Measurements from ENCODE around the gene PAPPA. TPM values are rescaled to one million over a fixed set of nuclear protein-coding genes. Genes with fewer than 3 reads are reported as not detected.

PAPPA gene
- total RNA-seq, 2 experiments from 2014 or later: not detected

DNA sequence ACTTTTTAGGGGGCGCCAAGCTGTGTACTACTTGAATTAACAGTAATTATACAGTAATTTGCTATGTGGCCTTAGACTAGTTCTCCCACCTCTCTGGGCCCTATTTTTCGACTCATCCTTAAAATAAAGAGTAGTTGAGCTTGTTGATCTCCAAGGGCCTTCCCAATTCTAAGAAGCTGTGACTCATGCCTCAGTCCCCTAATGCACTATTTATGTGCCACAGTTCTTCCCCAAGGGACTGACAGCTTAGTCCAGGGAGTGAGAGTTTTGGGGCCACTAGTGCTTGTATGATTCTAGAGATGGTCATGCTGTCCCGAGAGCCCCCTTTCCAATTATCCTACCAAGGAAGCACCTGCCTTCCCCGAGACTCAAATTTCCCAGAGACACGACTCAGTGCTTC lies 149.7 kb downstream of the PAPPA start:
- intact Hi-C loops (cut with micrococcal nuclease; ENCODE audit: unreplicated experiment): no loop called here
- no peaks in the 10 kb centered on the region for H3K4me1 ChIP-seq (ENCODE audit: insufficient read depth, low read length, poor library complexity, severe bottlenecking)
- POLR2A ChIA-PET: no interaction called here
- H3K9me3 ChIP-seq (ENCODE audit: low read length): no peaks in the 10 kb centered on the region
- H2AFZ ChIP-seq (ENCODE audit: low read length): no peak overlapping the region
- no peak overlapping the region for H3K4me2 ChIP-seq (ENCODE audit: low read length)
- H3K27ac ChIP-seq (ENCODE audit: low read depth, low read length, poor library complexity, severe bottlenecking): no peak overlapping the region
- H3K9me2 ChIP-seq (ENCODE audit: insufficient read depth, low read length): no peaks in the 10 kb centered on the region
- no peak for DNase-seq (ENCODE audit: low spot score)
- H3K36me3 ChIP-seq (ENCODE audit: insufficient read depth, low read length): no peaks in the 10 kb centered on the region
- no peak for TF ChIP-seq EZH2phosphoT487 (IDR thresholded peaks at IDR 0.05; ENCODE audit: borderline replicate concordance, low read depth, low read length)
- TF ChIP-seq, protein P1, sequence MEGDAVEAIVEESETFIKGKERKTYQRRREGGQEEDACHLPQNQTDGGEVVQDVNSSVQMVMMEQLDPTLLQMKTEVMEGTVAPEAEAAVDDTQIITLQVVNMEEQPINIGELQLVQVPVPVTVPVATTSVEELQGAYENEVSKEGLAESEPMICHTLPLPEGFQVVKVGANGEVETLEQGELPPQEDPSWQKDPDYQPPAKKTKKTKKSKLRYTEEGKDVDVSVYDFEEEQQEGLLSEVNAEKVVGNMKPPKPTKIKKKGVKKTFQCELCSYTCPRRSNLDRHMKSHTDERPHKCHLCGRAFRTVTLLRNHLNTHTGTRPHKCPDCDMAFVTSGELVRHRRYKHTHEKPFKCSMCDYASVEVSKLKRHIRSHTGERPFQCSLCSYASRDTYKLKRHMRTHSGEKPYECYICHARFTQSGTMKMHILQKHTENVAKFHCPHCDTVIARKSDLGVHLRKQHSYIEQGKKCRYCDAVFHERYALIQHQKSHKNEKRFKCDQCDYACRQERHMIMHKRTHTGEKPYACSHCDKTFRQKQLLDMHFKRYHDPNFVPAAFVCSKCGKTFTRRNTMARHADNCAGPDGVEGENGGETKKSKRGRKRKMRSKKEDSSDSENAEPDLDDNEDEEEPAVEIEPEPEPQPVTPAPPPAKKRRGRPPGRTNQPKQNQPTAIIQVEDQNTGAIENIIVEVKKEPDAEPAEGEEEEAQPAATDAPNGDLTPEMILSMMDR (conservative IDR thresholded peaks at IDR 0.05; ENCODE audit: low read length): no peak
- no peaks in the 10 kb centered on the region for H4K20me1 ChIP-seq (ENCODE audit: insufficient read depth, low read length)
- no TSS peak for BruUV-seq (replicated peaks)
- H3K79me2 ChIP-seq (ENCODE audit: insufficient read depth, low read depth, low read length): no peaks in the 10 kb centered on the region
- H3K4me3 ChIP-seq (ENCODE audit: low read depth, low read length, poor library complexity, severe bottlenecking): no peak overlapping the region
- CTCF ChIA-PET (ENCODE audit: unreplicated experiment): no interaction called here

GRCh38 chr9:116303886-116304538 lies 150.4 kb downstream of the PAPPA start:
- H3K4me2 ChIP-seq (ENCODE audit: low read length): no peak overlapping the region
- H3K9me3 ChIP-seq (ENCODE audit: low read length): no peaks in the 10 kb centered on the region
- H3K4me1 ChIP-seq (ENCODE audit: insufficient read depth, low read length, poor library complexity, severe bottlenecking): no peaks in the 10 kb centered on the region
- TF ChIP-seq, protein P1 (conservative IDR thresholded peaks at IDR 0.05; ENCODE audit: low read length): no peak
- no peak for TF ChIP-seq EZH2phosphoT487 (IDR thresholded peaks at IDR 0.05; ENCODE audit: borderline replicate concordance, low read depth, low read length)
- no peak for DNase-seq (ENCODE audit: low spot score)
- POLR2A ChIA-PET: no interaction called here
- H3K27ac ChIP-seq (ENCODE audit: low read depth, low read length, poor library complexity, severe bottlenecking): no peak overlapping the region
- CTCF ChIA-PET (ENCODE audit: unreplicated experiment): no interaction called here
- BruUV-seq (replicated peaks): no TSS peak
- H3K9me2 ChIP-seq (ENCODE audit: insufficient read depth, low read length): no peaks in the 10 kb centered on the region
- H3K4me3 ChIP-seq (ENCODE audit: low read depth, low read length, poor library complexity, severe bottlenecking): no peak overlapping the region
- no peaks in the 10 kb centered on the region for H3K36me3 ChIP-seq (ENCODE audit: insufficient read depth, low read length)
- no peaks in the 10 kb centered on the region for H3K79me2 ChIP-seq (ENCODE audit: insufficient read depth, low read depth, low read length)
- H4K20me1 ChIP-seq (ENCODE audit: insufficient read depth, low read length): no peaks in the 10 kb centered on the region
- no peak overlapping the region for H2AFZ ChIP-seq (ENCODE audit: low read length)
- intact Hi-C loops (cut with micrococcal nuclease; ENCODE audit: unreplicated experiment): no loop called here

DNA sequence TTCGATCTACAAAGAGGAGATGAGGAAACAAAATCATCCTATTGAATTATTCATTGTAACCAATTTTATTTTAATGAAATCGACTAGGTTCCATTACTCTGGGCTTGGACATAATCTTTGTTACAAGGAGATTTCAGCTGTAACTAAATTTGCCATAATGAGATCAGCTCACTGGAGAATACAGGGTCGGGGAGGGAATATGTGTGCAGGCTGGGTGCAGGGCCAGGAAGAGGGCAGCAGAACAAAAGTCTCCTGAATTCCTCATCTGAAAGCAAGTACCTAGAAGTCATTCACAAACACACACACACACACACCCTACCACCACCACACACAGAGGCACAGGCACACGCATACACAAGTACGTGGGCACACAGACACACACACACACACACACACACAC lies 151.2 kb downstream of the PAPPA start:
- ChIA-PET CTCF (ENCODE audit: unreplicated experiment) (no interaction called here), POLR2A (no interaction called here)
- Histone ChIP-seq H3K36me3 (ENCODE audit: insufficient read depth, low read length) (no peaks in the 10 kb centered on the region), H3K4me3 (ENCODE audit: low read depth, low read length, poor library complexity, severe bottlenecking) (no peak overlapping the region), H2AFZ (ENCODE audit: low read length) (no peak overlapping the region), H3K27ac (ENCODE audit: low read depth, low read length, poor library complexity, severe bottlenecking) (no peak overlapping the region), H3K9me3 (ENCODE audit: low read length) (no peaks in the 10 kb centered on the region), H3K4me2 (ENCODE audit: low read length) (no peak overlapping the region), H3K79me2 (ENCODE audit: insufficient read depth, low read depth, low read length) (no peaks in the 10 kb centered on the region), H4K20me1 (ENCODE audit: insufficient read depth, low read length) (no peaks in the 10 kb centered on the region), H3K4me1 (ENCODE audit: insufficient read depth, low read length, poor library complexity, severe bottlenecking) (no peaks in the 10 kb centered on the region), H3K9me2 (ENCODE audit: insufficient read depth, low read length) (no peaks in the 10 kb centered on the region)
- TF ChIP-seq EZH2phosphoT487 (IDR thresholded peaks at IDR 0.05; ENCODE audit: borderline replicate concordance, low read depth, low read length): no peak
- TF ChIP-seq, protein P1 (conservative IDR thresholded peaks at IDR 0.05; ENCODE audit: low read length): no peak
- DNase-seq (ENCODE audit: low spot score): no peak
- intact Hi-C loops (cut with micrococcal nuclease; ENCODE audit: unreplicated experiment): no loop called here
- no TSS peak for BruUV-seq (replicated peaks)
